HG03354 (cell line): ENCODE results near the gene TDG.

ENCODE experiments used
- ATAC-seq: cut with Tn5 transposase; IDR thresholded peaks from one replicate; pipeline ENCODE4 v1.9.1; 2021; ENCODE audit warnings: mild to moderate bottlenecking; ENCODE audit not compliant: unreplicated experiment, poor library complexity, severe bottlenecking

The TDG gene

GRCh38 chr12:103957865-103958388 lies 7.7 kb upstream of the TDG start:
- no peak for ATAC-seq

DNA sequence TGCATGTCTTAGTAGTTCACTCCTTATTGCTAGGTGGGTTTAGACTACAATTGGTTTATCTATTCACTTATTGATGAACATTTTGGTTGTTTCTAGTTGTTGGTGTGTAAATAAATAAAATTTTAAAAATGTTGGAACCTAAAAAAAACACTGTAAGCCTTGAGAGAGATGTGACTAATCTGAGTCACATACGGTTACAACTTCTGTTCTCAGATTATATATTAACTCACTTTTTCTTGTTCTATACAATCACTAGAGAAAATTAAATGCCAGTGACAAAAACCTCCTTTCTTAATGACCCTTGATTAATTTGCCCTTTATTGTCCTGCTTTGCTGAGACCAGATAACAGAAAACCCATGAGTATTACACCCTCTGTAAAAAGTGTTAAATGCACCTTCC lies 7.1 kb upstream of the TDG start:
- no peak for ATAC-seq

GRCh38 chr12:103960616-103961227 lies 5.0 kb upstream of the TDG start:
- ATAC-seq = no peak

DNA sequence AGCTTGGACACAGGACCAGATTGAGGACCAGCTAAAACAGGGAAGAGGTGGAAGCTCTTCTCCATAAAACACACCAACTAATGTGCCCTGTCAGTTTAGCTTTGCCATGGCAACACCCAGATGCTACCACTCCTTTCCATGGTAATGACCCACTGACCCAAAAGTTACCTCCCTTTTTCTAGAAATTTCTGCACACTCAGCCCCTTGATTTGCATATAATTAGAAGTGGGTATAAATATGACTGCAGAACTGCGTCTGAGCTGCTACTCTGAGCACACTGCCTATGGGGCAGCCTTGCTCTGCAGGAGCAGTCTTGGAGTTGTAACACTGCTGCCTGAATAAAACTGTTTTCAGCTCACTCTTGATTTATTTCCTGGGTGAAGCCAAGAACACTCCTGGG lies 3.2 kb upstream of the TDG start:
- no peak for ATAC-seq

- no peak for ATAC-seq
Measured at GRCh38 chr12:103964805-103965204, 867 bp upstream of the TDG start.

DNA sequence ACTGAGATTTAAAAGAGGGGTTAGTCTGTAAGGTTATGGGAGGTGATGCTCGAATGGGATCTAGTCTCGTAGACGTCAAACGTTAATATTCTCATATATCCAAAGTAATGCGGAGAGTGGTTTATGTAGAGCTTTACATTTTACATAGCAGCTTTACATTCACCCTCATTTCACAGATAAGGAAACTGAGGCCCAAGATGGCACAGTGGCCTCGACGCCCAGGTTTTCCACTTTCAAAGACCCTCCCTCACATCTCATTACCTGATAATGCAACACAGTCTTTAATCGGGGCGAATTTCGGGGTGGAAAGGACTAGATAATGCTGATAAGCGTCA lies 450 bp upstream of the TDG start:
- ATAC-seq = no peak

DNA sequence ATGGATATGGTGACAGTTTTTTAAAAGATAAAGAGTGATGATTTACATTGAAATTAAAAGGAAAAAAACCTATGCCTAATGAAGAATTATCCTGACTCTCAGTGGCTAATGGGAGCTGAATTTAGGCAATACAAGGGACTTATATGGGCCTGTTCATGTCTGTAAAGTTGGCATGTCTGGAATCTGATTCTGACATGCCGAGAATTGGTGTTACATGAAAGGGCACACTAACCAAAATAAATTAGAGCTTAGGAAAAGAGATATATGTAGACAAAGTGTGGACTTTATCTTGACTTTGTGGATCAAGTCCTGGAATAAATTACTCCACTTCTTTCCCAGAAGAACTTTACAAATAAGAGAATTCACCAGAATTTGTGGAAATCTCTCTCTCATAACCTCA lies 1.1 kb downstream of the TDG start:
- ATAC-seq = no peak

GRCh38 chr12:103969391-103969790 lies 3.7 kb downstream of the TDG start:
- ATAC-seq = no peak

DNA sequence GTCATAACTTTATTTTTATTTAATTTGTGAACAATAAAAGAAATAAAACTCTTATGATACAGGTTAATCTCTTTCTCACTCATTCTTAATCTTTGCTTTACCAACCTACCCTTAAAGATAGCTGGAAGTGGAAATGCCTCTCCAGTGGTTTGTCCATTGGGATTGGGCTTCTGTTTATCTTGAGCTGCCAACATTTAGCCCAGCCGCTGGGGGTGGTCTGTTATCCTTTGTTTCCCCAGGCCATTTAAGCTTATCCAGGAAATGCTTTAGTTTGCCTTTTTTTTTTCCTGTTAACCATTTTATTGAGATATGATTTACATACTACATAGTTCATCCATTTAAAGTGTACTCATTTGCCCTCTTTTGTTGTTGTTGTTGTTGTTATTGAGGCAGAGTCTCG lies 8.2 kb downstream of the TDG start:
- ATAC-seq = no peak

DNA sequence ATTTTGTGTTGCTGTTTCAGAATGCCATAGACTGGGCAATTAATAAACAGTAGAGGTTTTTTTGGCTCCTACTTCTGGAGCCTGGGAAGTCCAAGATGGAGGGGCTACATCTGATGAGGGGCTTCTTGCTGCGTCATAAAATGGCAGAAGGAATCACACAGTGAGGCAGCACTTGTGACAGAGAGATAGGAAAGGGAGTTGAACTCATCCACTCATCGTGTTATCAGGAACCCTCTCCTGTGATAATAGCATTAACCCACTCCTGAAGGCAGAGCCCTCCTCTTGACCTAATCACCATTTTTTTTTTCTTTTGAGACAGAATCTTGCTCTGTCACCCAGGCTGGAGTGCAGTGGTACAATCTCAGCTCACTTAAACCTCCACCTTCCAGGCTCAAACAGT lies 9.7 kb downstream of the TDG start:
- ATAC-seq = no peak

DNA sequence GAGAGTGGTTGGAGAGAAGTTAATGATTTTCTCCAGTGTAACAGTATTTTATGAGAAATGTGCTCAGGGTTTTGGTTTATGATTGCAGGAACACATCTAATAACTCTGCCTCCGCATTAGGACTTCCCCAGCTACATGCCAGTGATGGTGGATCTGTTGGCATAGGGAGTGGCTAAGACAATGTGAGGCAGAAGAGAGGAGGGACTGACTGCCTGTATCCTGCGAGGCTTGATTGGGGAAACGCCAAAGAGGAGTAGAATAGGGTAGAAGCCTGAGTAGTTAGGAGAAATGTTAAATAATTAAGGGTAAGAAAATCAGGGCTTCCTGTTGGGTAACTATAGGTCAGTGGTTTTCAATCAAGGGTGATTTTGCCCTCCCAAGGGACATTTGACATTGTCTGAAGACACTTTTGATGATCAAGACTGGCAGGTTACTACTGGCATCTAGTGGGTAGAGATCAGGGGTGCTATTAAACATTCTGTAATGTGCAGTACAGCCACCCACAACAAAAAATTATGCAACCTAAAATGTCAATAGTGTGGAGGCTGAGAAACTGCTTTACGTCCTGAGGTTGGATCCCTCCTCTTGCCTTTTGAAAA lies 12.8 kb downstream of the TDG start:
- no peak for ATAC-seq

DNA sequence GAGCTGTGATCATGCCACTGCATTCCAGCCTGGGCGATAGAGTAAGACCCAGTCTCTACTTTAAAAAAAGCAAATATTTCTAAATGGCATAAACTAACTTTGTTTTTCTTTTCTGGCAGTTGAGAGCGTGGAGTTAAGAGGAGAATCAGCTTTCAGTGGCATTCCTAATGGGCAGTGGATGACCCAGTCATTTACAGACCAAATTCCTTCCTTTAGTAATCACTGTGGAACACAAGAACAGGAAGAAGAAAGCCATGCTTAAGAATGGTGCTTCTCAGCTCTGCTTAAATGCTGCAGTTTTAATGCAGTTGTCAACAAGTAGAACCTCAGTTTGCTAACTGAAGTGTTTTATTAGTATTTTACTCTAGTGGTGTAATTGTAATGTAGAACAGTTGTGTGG lies 21.2 kb downstream of the TDG start:
- ATAC-seq = no peak

DNA sequence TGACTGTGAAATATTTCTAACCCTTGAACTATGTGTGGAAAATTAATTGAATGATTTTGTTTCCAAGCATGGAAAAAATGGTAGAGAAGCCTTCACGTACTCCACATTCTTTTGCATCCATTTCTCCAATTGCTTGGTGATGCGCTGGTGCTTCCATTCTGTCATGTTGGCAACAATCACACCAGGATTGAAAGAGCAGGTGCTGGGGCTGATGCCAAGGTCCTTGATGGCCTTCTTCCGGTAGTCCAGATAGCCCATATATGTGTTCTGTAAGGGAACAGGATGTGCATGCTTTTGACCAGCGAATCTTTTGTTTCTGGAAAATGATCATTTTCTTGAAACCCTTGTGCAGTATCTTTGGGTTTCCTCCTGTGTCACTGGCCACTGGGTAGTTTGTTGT lies 28.6 kb downstream of the TDG start:
- ATAC-seq = no peak

DNA sequence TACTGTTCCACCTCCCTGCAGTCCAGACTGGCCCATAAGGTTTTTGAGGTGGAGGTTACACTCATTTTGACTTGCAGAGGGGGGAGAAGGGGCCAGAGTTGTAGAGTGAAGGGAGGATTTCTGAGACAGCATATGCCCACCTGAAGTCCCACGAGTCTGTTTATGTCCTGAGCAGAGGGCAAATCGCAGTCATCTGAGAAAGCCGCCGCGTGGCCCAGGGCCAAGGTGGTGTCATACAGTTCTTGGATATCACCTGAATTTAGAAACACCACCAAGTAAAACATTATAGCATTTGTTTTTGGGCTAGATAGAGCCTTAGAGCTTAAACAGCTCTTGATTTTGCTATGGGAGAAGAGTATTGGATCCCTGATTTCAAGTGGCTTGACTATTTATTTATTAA lies 30.9 kb downstream of the TDG start:
- no peak for ATAC-seq

DNA sequence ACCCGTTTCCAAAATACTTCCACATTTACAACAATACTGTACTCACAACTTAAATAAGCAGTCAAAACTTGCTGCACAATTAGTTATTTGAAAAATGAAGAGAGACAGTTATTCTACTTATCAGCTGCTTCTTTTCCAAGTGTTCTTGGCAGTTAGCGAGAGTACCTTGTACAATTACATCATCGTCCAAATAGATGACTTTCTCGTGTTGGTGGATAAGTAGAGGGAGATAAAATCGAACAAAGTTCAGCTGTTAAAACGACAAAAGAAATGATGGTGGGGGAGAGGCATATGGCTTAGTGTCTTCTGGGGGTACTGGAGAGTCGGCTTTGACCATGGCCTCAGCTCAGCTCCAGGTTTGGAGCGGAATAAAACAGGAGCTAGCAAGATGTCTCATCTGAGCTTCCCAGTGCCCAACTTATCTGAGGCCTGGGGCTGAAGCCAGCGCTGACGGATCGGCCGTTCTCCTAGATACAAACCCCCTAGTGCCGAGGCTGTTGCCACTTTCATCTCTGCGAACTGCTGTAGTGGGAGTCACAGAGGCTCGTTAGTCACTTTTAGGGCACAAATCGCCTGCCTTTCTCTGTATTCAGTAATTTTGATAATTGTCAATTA lies 31.7 kb downstream of the TDG start:
- ATAC-seq = no peak

GRCh38 chr12:103998976-103999375 lies 33.3 kb downstream of the TDG start:
- no peak for ATAC-seq

DNA sequence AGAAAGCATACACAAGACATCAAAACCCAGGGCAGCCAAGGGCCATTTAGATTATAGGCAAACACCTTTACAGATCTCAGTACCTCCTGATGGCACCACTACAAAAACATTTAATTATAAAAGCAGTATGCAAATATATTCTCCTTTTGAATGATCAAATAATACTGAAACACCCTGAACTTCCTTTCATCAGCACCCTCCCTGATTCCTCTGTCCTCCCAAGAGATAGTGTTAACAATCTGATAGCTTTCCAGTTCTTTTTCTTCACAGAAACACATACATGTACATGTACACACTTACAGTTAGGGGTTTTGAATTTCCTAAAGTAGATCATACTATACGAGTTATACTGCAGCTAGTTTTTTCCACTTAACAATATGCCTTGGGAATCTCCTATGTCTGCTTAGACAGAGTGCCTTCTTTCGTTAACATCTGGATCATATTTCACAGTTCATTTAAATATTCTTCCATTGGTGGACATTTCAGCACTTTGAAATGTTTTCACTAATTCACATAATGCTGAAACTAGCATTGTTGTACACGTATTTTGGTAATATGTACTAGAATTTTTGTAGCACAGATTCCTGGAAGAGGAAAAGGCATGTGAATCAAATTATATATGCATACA lies 35.2 kb downstream of the TDG start:
- ATAC-seq = no peak

DNA sequence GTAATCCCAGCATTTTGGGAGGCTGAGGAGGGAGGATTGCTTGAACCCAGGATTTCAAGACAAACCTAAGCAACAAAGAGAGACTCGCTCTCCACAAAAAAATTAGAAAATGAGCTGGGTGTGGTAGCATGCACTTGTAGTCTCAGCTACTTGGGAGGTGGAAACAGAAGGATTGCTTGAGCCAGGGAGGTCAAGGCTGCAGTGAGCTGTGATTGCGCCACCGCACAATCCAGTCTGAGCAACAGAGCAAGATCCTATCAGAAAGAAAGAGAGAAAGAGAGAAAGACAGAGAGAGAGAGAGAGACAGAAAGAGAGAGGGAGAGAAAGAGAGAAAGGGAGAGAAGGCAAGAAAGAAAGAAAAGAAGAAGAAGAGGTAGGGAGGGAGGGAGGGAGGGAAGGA lies 37.0 kb downstream of the TDG start:
- ATAC-seq = no peak

- no peak for ATAC-seq
Measured at GRCh38 chr12:104003596-104003995, 37.9 kb downstream of the TDG start.

DNA sequence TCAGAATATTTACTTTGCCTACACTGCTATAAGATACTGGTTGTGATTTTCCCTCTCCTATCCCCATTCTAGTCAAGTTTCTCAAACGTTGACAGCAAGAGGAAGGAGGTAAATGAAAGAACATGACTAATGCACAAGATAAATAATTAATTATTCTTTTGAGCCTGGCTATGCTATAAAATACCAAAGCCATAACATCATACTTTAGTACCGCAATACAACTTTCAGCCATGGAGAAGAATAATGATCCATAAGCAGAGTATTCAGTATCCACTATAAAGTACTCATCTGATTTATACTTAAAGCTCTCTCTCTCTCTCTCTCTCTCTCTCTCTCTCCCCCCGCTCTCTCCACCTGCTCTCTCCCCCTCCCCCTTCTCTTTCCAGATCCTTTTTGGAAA lies 41.3 kb downstream of the TDG start:
- ATAC-seq = no peak

DNA sequence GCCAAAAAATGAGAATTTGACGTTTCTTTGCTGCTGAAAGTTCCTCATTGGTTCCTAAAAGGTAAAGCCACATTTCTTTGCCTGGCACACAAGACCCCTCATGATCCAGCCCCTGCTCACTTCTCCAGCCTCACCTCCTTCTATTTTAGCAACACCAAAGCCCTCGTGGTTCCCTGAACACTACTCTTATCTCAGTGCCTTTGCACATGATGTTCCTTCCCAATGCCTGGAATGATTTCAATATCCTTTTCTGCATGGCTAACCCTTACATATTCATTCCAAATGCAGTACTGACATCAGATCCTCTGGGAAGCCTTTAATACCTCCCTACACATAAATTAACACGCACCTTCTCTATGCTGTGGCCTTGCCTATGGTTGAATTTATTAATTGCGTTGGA lies 44.4 kb downstream of the TDG start:
- no peak for ATAC-seq
